Measurements from ENCODE around the gene CRPPA. TPM values are rescaled to one million over a fixed set of nuclear protein-coding genes. Genes with fewer than 3 reads are reported as not detected.

CRPPA gene
- total and polyA plus RNA-seq, 2 of the 13 experiments (the other 11 are each of a cell fraction or from before 2014, with no cell fraction given) = 0.16 to 1.3 TPM

- no peak for TF ChIP-seq ZNF530 (CRISPR knock-in tag; IDR thresholded peaks at IDR 0.05; ENCODE audit: low read depth)
- no peak for TF ChIP-seq ZNF768 (CRISPR knock-in tag; IDR thresholded peaks at IDR 0.05)
- no peak for TF ChIP-seq ZFY (CRISPR knock-in tag; IDR thresholded peaks at IDR 0.05)
- no peak for TF ChIP-seq RAD21 (CRISPR knock-in tag; IDR thresholded peaks at IDR 0.05)
- TF ChIP-seq KMT2A (CRISPR knock-in tag; IDR thresholded peaks at IDR 0.05) = no peak
- TF ChIP-seq ZNF431 (CRISPR knock-in tag; IDR thresholded peaks at IDR 0.05; ENCODE audit: borderline replicate concordance, low read depth) = no peak
- TF ChIP-seq PAWR (CRISPR knock-in tag; IDR thresholded peaks at IDR 0.05; ENCODE audit: borderline replicate concordance) = no peak
- TF ChIP-seq RNF219 (CRISPR knock-in tag; IDR thresholded peaks at IDR 0.05) = no peak
- no peak for TF ChIP-seq KDM6A (CRISPR knock-in tag; IDR thresholded peaks at IDR 0.05; ENCODE audit: low read depth)
- TF ChIP-seq PREB (CRISPR knock-in tag; IDR thresholded peaks at IDR 0.05) = no peak
- no peak for TF ChIP-seq POGK (CRISPR knock-in tag; conservative IDR thresholded peaks at IDR 0.05)
- TF ChIP-seq SYNCRIP (IDR thresholded peaks at IDR 0.05; ENCODE audit: insufficient read depth, low read depth, low read length) = no peak
- no peak for TF ChIP-seq ZBTB44 (CRISPR knock-in tag; IDR thresholded peaks at IDR 0.05)
- TF ChIP-seq ZNF264 (CRISPR knock-in tag; IDR thresholded peaks at IDR 0.05) = no peak
Observed at GRCh38 chr7:16428182-16428581, 6.8 kb upstream of the CRPPA start (continued).
